ENCODE measurements around the gene ARHGEF25.
"Not testable (repeated sequence)": the region's sequence is repeated elsewhere in the genome, so short reads cannot be mapped to it uniquely, and the experiment has no call there.

ARHGEF25 gene

DNA sequence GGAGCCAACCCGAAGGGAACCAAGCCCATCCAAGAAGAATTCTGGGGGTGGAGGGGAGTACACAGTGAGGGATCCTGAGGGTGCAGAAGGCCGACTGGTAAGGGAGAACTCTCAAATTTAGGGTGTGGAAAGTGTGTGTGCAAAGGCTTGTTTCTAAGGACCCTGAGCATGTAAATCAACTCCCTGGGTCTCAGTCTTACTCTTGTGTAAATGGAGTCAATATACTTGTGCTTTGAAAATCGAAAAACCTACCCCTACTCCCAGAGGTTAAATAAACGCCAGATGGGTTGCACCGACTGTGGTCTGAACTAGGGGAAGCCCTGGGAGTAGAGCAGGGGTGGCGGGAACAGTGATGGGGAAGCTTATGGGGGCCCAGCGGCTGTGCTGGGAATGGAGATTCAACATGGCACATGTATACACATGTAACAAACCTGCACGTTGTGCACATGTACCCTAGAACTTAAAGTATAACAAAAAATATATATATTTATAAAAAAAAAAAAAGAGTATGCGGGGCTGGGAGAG, 15.7 kb downstream of the ARHGEF25 start:
- Histone ChIP-seq H3K4me1 (ENCODE audit: insufficient read depth, low read length) (peaks cover 4% of the 10 kb centered on the region; the same call in 1 of the 2 replicates), H3K9ac (ENCODE audit: low read depth, low read length) (no peak overlapping the region), H3K9me3 (ENCODE audit: control insufficient read depth, insufficient read depth, low read length) (no peaks in the 10 kb centered on the region), H3K36me3 (ENCODE audit: insufficient read depth, low read length) (no peaks in the 10 kb centered on the region)

DNA sequence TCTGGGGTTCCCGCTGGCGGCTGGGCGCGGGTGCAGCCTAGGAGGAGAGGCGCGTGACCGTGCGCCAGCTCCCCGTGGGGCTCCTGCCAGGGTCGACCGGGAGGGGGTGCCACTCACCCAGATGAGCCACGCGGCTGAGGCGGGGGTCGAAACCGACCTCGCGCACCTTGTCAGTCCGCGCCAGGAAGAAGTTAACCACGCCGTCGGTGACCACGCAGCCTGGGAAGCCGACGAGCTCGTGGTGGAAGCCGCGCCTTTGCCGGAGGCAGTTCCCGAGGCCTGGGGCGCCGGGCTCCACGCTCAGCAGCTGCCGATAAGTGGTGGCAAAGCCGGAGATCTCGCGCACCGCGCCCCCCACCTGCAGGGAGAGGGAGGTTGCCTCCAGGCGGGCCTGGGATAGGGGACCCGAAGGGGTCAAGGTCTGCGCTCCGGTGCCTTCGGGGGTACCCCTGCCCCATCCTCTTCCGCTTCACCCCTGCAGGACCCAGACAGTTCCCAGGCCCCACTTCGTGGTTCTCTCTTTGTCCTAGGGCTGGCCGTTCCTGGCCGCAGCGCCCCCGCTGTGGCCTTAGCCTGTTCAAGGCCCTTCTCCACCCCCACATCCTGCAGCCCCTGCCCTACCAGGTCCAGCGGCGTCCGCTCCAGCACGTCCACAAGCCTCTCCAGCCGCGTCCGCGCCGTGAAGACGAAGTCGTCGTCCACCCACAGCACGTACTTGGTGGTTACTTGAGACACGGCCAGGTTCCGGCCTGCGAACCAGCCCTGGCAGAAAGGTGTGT, 16.5 kb downstream of the ARHGEF25 start:
- no peaks in the 10 kb centered on the region for H3K36me3 ChIP-seq (ENCODE audit: insufficient read depth, low read length)
- no peaks in the 10 kb centered on the region for H3K9me3 ChIP-seq (ENCODE audit: control insufficient read depth, insufficient read depth, low read length)
- H3K4me1 ChIP-seq (ENCODE audit: insufficient read depth, low read length), result peaks cover 4% of the 10 kb centered on the region; the same call in 1 of the 2 replicates
- peak overlapping the region; percentile 30; the same call in 1 of the 2 replicates for H3K9ac ChIP-seq (ENCODE audit: low read depth, low read length)

DNA sequence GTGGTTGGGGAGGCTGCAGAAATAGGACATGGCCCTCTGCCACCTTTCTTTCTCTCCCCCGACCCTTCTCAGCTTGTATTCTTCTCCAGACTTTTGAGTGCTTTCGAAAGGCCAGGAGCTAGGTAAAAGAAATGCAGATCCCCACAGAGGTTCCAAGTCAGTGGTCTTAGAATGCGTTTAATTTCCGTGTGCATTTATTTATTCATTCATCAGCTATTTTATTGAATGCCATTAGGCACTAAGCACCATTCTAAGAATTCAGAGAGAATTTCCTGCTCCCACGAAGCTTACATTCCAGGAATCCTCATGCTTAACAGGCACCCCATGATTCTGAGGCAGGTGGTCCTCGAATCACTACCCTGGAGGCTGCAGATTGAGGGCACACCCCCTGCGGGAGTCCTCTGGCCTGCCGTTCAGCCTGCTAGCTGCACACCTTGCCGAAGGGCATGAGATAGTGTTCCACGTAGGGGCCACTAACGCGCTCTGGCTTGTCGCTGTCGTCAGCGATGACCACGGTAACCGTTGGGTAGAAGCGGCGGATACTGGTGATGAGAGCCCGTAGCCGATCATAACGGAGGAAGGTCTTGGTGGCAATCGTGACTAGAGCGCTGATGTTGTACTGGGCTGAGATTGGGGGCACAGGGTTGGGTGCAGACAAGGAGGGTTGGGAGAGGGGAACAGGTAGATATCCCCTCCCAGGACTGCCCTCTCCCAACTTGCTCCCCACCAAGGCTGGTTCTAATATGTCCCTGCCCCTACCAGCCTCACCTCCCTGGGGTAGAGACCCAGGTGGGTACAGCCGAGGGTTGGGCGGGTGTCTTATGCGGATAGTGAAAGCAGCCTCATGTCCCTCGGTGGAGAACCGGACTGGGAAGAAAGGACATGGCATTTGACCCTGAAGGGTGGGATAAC, 17.3 kb downstream of the ARHGEF25 start:
- H3K4me1 ChIP-seq (ENCODE audit: insufficient read depth, low read length), result peaks cover 4% of the 10 kb centered on the region; the same call in 1 of the 2 replicates
- no peaks in the 10 kb centered on the region for H3K36me3 ChIP-seq (ENCODE audit: insufficient read depth, low read length)
- no peak overlapping the region for H3K9ac ChIP-seq (ENCODE audit: low read depth, low read length)
- H3K9me3 ChIP-seq (ENCODE audit: control insufficient read depth, insufficient read depth, low read length), result no peaks in the 10 kb centered on the region

DNA sequence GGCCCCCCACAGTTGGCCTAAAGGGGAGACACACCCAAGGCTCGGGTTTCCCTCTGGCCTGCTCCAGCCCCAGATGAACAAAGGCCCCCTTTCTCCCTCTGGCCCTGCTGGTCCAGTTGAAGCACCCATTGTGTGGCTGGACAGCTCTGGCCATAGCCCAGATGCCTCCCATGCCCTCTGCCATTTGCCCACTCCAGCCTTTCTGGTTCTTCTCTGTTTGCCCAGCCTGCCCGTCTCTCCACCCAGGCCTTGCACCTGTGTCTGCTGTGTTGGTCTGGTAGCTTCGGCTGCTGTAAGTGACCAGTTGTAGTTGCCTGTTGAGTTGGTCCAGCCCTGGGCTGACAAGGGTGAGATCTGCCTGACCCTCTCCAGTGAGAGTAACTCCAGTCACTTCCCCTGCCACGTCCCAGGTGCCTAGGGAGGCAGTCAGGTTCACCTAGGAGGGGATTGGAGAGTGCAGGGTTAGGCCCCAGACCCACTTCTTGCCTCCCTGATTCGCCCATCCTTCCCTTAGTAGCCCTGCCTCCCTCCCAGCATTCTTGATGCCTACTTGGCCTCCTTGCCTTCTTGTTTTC, 18.7 kb downstream of the ARHGEF25 start:
- no peaks in the 10 kb centered on the region for H3K36me3 ChIP-seq (ENCODE audit: insufficient read depth, low read length)
- H3K9me3 ChIP-seq (ENCODE audit: control insufficient read depth, insufficient read depth, low read length), result no peaks in the 10 kb centered on the region
- peaks cover 4% of the 10 kb centered on the region; the same call in 1 of the 2 replicates for H3K4me1 ChIP-seq (ENCODE audit: insufficient read depth, low read length)
- H3K9ac ChIP-seq (ENCODE audit: low read depth, low read length), result no peak overlapping the region

DNA sequence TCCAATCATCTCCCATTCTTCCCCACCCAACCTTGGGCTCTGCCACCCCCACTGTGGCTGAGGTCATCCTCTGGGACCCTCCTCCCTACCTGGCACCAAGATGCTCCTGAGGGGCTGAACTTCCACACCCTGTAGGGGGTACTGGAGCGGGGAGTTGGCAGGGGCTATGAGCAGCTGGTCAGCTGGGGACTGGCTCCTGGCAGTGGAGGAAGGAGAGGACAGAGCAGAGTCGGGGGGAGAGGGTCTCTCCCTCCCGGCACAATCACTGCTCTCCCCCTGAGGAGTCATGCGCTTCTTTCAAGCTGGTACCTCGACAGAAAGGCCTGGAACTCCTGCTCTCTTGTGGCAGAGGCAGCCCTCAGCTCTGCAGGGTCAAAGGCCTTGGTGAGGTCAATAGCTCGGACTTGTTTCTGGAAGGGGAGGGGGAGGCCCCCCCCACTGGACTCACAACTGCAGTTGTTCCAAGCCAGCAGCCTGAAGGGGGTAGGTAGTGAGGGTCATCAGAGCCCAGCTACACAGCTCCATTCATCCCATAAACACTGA, 19.7 kb downstream of the ARHGEF25 start:
- peaks cover 4% of the 10 kb centered on the region; the same call in 1 of the 2 replicates for H3K4me1 ChIP-seq (ENCODE audit: insufficient read depth, low read length)
- H3K36me3 ChIP-seq (ENCODE audit: insufficient read depth, low read length), result no peaks in the 10 kb centered on the region
- no peak overlapping the region for H3K9ac ChIP-seq (ENCODE audit: low read depth, low read length)
- H3K9me3 ChIP-seq (ENCODE audit: control insufficient read depth, insufficient read depth, low read length), result no peaks in the 10 kb centered on the region

DNA sequence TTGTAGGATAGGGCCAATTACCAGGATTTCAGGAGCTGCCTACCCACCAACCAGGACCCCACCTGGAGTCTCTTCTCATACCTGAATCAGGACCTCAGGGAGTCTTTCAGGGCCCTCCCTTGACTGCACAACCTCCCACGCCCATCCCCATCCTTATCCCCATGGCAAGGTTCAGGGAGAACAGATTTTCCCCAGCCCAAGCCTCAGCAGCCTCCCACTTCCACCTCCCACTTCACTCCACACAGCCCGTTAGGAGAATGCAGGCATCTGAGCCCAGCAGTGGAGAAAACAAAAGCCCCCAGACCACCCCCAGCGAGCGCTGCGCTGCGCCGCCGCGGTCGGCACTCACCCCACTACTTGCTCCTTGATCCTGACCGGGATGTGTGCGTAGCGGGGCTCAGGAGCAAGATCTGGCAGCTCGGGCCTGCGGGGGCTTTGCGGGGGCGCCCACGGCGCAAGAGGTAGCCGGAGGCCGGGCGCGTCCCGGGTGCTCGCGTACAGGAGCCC, 20.4 kb downstream of the ARHGEF25 start:
- peaks cover 4% of the 10 kb centered on the region; the same call in 1 of the 2 replicates for H3K4me1 ChIP-seq (ENCODE audit: insufficient read depth, low read length)
- peak overlapping the region; percentile 55; the same call in 1 of the 2 replicates for H3K9ac ChIP-seq (ENCODE audit: low read depth, low read length)
- H3K9me3 ChIP-seq (ENCODE audit: control insufficient read depth, insufficient read depth, low read length), result no peaks in the 10 kb centered on the region
- no peaks in the 10 kb centered on the region for H3K36me3 ChIP-seq (ENCODE audit: insufficient read depth, low read length)

DNA sequence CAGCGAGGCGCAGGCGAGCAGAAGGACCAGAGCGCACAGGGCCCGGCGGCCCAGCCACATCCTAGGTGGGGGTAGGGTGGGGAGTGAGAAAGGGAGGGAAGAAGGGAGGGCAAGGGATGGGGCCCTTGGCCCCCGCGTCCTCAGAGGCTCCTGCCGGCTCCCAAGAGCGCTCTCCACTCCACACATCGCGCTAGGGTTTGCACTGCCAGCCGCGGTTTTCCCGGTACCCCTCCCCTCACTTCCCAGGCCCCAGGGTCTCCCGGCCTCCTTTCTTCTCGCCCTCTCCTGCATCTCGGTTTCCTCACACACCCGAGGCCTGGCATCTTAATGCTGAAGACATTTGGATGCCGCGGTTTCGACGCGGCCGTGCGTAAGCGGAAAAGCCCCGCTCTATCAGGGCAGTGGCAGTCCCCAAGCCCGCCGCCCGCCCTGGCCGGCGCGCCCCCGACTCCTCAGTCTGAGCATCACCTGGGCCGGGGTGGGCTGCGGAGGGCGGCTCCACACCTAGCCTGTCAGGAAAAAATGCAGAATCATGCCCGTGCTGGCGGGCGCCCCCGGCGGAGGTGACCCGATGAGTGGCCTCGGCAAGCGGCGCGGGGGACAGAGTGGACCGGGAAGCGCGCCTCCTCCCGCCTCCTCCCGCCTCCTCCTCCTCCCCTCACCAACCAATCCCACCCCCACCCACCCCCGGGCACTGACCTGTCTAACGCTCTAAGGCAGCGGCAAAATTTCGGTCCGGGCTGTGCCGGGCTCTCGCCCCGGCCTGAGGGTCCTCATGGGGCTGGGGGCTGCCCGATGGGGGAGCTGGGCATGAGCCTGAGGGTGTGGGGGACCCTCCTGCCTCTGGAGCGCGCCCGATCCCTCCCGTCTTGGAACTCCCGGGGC, 21.1 kb downstream of the ARHGEF25 start:
- Histone ChIP-seq H3K4me1 (ENCODE audit: insufficient read depth, low read length) (peaks cover 4% of the 10 kb centered on the region; the same call in 1 of the 2 replicates), H3K9ac (ENCODE audit: low read depth, low read length) (peak overlapping the region; percentile 55; the same call in 1 of the 2 replicates), H3K36me3 (ENCODE audit: insufficient read depth, low read length) (no peaks in the 10 kb centered on the region), H3K9me3 (ENCODE audit: control insufficient read depth, insufficient read depth, low read length) (no peaks in the 10 kb centered on the region)

DNA sequence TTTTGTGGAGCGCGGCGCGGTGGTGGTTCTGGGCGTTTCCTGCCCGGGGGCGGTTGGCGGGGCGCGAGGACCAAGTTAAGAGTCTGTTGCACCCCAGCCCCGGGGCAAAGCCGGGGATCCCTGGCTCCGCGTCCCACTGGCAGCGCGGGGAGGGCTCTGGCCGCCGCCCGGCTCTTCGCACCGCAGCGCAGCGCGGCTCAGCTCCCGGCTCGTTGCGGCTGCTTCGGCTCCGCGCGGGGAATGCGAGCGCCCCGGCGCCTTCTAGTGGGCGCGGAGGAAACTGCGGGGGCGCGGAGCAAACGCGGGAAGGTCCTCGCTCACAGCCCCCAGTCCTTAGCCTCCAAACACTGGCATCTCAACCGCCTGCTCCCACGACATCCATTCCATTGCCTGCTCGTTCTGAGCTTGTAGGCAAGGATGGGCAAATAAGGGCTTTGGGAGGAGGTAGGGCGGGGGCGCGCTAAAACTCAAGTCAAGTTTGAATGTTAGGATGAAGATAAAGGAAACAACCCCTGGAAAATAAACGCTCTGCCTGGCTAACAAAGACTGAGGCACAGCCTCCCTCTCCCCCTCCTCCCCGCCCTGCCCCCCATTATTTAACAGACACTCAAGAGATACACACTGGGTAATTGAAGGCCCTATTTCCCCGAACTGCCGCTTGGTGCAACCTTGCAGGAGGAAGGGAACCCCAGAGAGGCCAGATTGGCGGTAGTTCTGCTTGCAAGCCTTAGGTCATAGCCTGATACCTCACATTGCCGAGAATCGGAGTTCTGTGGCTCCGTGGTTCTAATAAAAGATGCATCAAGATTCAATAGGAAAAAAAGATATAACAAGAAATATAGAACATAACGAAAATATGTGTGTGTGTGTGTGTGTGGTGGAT, 22.0 kb downstream of the ARHGEF25 start, which contains the start of gene B4GALNT1:
Gene B4GALNT1 (minus strand): TSS at position 244 of the 883 bp plus-strand sequence. CDS start 1,069 bp downstream, outside the sequence.
- Histone ChIP-seq H3K4me1 (ENCODE audit: insufficient read depth, low read length) (peaks cover 1% of the 10 kb centered on the region; the same call in 1 of the 2 replicates), H3K36me3 (ENCODE audit: insufficient read depth, low read length) (no peaks in the 10 kb centered on the region), H3K9me3 (ENCODE audit: control insufficient read depth, insufficient read depth, low read length) (no peaks in the 10 kb centered on the region), H3K9ac (ENCODE audit: low read depth, low read length) (peak within 1 kb of the TSS; percentile 55; the same call in 1 of the 2 replicates)

DNA sequence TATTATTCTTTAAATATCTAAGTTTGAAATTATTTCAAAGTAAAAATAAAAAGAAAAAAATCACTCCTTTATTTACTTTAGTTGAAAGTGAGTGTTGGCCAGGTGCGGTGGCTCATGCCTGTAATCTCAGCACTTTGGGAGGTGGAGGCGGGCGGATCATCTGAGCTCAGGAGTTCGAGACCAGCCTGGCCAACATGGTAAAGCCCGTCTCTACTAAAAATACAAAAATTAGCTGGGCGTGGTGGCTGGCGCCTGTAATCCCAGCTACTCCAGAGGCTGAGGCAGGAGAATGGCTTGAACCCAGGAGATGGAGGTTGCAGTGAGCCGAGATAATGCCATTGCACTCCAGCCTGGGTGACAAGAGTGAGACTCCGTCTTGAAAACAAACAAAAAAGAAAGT, 25.5 kb downstream of the ARHGEF25 start:
- not testable (repeated sequence) for H3K9me3 ChIP-seq (ENCODE audit: control insufficient read depth, insufficient read depth, low read length); H3K9ac ChIP-seq (ENCODE audit: low read depth, low read length); H3K36me3 ChIP-seq (ENCODE audit: insufficient read depth, low read length); H3K4me1 ChIP-seq (ENCODE audit: insufficient read depth, low read length)

DNA sequence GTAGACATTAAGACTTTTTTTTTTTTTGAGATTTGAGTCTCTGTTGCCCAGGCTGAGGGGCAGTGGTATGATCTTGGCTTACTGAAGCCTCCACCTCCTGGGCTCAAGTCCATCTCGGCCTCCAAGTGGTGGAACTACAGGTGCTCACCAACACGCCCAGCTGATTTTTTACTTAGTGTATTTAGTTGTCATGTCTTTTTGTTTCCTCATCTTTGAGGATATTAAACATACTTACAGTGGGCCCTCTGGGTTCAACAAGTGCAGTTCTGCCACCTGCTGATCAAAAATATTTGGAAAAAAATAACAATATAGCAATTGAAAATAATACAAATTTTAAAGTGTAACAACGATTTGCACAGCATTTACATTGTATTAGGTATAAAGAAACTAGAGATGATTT, 26.1 kb downstream of the ARHGEF25 start:
- no peaks in the 10 kb centered on the region for H3K36me3 ChIP-seq (ENCODE audit: insufficient read depth, low read length)
- H3K9me3 ChIP-seq (ENCODE audit: control insufficient read depth, insufficient read depth, low read length), result no peaks in the 10 kb centered on the region
- peaks cover 3% of the 10 kb centered on the region for H3K4me1 ChIP-seq (ENCODE audit: insufficient read depth, low read length)
- no peak overlapping the region for H3K9ac ChIP-seq (ENCODE audit: low read depth, low read length)

DNA sequence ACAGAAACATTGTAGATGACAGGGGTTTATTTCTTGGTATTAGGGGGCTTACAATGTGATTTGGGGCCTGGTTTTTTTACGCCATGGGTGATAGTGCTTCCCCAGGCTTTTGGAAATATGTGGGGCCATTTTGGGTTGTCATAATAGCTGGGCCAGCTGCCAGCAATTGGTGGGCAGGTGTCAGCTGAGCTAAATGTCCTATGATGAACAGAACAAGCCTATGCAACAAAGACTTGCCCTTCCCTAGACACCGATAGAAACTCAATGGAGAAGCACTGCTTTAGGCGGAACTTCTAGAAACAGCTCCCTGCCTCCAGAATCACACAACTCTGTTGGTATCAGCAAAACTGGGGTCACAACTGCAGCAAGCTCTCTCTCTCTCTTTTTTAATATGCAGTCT, 26.9 kb downstream of the ARHGEF25 start:
- peaks cover 3% of the 10 kb centered on the region for H3K4me1 ChIP-seq (ENCODE audit: insufficient read depth, low read length)
- H3K9me3 ChIP-seq (ENCODE audit: control insufficient read depth, insufficient read depth, low read length), result no peaks in the 10 kb centered on the region
- H3K9ac ChIP-seq (ENCODE audit: low read depth, low read length), result no peak overlapping the region
- no peaks in the 10 kb centered on the region for H3K36me3 ChIP-seq (ENCODE audit: insufficient read depth, low read length)
